ENCODE measurements around the gene NHLRC4. TPM values are rescaled to one million over a fixed set of nuclear protein-coding genes. Genes with fewer than 3 reads are reported as not detected.

The NHLRC4 gene
- total and polyA plus RNA-seq, 2 of the 13 experiments (the other 11 are each of a cell fraction or from before 2014, with no cell fraction given), result 0.40 to 0.59 TPM

DNA sequence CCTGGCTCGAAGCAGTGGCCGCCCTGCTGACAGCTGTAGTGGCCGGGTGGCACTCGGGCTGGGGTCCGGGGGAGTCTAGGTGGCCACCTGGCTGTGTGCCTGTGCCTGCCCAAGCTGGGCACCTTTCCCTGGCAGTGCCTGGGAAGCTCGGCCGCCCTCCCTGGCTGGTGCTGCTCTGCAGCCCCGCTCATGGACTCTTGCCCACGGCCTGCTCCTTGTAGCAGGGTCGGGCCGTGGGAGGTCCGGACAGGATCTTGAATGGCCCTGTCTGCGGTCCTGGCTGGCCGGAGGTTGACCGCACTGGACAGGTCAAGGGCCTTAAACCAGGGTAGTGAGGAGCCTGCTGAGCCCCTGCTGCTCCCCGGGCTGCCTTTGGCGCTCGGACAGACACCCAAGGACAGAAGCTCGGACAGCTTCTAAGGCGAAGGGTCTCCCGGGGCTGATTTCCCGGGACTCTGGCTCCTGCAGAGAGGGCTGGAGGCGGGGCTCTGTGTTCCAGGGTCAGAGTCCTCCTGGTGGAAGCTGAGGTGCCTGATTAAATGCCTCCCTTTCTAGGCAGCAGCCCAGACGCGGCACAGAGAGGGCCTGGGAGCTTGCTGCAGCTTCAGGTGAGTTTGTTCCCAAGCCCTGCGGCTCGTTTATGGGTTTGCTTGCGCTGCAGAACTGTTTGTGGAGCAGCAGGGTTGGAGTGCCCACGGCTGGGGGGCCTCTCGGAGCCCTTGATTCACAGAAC is 33.2 kb upstream of the NHLRC4 start (continued):
- no peak for TF ChIP-seq RAD51 (IDR thresholded peaks at IDR 0.05; ENCODE audit: borderline replicate concordance)
- TF ChIP-seq, protein P1, sequence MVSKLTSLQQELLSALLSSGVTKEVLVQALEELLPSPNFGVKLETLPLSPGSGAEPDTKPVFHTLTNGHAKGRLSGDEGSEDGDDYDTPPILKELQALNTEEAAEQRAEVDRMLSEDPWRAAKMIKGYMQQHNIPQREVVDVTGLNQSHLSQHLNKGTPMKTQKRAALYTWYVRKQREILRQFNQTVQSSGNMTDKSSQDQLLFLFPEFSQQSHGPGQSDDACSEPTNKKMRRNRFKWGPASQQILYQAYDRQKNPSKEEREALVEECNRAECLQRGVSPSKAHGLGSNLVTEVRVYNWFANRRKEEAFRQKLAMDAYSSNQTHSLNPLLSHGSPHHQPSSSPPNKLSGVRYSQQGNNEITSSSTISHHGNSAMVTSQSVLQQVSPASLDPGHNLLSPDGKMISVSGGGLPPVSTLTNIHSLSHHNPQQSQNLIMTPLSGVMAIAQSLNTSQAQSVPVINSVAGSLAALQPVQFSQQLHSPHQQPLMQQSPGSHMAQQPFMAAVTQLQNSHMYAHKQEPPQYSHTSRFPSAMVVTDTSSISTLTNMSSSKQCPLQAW (CRISPR knock-in tag; IDR thresholded peaks at IDR 0.05), result peak; percentile 69; the same call in 1 of the 2 replicates
- TF ChIP-seq, protein P2, sequence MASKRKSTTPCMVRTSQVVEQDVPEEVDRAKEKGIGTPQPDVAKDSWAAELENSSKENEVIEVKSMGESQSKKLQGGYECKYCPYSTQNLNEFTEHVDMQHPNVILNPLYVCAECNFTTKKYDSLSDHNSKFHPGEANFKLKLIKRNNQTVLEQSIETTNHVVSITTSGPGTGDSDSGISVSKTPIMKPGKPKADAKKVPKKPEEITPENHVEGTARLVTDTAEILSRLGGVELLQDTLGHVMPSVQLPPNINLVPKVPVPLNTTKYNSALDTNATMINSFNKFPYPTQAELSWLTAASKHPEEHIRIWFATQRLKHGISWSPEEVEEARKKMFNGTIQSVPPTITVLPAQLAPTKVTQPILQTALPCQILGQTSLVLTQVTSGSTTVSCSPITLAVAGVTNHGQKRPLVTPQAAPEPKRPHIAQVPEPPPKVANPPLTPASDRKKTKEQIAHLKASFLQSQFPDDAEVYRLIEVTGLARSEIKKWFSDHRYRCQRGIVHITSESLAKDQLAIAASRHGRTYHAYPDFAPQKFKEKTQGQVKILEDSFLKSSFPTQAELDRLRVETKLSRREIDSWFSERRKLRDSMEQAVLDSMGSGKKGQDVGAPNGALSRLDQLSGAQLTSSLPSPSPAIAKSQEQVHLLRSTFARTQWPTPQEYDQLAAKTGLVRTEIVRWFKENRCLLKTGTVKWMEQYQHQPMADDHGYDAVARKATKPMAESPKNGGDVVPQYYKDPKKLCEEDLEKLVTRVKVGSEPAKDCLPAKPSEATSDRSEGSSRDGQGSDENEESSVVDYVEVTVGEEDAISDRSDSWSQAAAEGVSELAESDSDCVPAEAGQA (IDR thresholded peaks at IDR 0.05; ENCODE audit: low read depth), result no peak
- TF ChIP-seq, protein P2 (CRISPR knock-in tag; IDR thresholded peaks at IDR 0.05; ENCODE audit: borderline replicate concordance), result peak; percentile 63; the same call in 1 of the 2 replicates
- TF ChIP-seq PCBP2 (optimal IDR thresholded peaks at IDR 0.05; ENCODE audit: low read depth, low read length, poor library complexity, severe bottlenecking), result no peak
- TF ChIP-seq, protein P3, sequence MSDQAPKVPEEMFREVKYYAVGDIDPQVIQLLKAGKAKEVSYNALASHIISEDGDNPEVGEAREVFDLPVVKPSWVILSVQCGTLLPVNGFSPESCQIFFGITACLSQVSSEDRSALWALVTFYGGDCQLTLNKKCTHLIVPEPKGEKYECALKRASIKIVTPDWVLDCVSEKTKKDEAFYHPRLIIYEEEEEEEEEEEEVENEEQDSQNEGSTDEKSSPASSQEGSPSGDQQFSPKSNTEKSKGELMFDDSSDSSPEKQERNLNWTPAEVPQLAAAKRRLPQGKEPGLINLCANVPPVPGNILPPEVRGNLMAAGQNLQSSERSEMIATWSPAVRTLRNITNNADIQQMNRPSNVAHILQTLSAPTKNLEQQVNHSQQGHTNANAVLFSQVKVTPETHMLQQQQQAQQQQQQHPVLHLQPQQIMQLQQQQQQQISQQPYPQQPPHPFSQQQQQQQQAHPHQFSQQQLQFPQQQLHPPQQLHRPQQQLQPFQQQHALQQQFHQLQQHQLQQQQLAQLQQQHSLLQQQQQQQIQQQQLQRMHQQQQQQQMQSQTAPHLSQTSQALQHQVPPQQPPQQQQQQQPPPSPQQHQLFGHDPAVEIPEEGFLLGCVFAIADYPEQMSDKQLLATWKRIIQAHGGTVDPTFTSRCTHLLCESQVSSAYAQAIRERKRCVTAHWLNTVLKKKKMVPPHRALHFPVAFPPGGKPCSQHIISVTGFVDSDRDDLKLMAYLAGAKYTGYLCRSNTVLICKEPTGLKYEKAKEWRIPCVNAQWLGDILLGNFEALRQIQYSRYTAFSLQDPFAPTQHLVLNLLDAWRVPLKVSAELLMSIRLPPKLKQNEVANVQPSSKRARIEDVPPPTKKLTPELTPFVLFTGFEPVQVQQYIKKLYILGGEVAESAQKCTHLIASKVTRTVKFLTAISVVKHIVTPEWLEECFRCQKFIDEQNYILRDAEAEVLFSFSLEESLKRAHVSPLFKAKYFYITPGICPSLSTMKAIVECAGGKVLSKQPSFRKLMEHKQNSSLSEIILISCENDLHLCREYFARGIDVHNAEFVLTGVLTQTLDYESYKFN (CRISPR knock-in tag; conservative IDR thresholded peaks at IDR 0.05), result peak; percentile 58
- no peak for TF ChIP-seq ARNT (IDR thresholded peaks at IDR 0.05)
- no peak for TF ChIP-seq TARDBP (CRISPR knock-in tag; IDR thresholded peaks at IDR 0.05)
- no peak for TF ChIP-seq TBP (CRISPR knock-in tag; IDR thresholded peaks at IDR 0.05)
- no peak for TF ChIP-seq HNRNPK (IDR thresholded peaks at IDR 0.05; ENCODE audit: low read depth, low read length, poor library complexity, severe bottlenecking)
- TF ChIP-seq SNAI1 (CRISPR knock-in tag; IDR thresholded peaks at IDR 0.05; ENCODE audit: borderline replicate concordance), result no peak
- TF ChIP-seq HHEX (CRISPR knock-in tag; IDR thresholded peaks at IDR 0.05), result no peak
- TF ChIP-seq ZNF446 (CRISPR knock-in tag; IDR thresholded peaks at IDR 0.05), result no peak
- TF ChIP-seq MEF2D (CRISPR knock-in tag; IDR thresholded peaks at IDR 0.05), result no peak
- TF ChIP-seq MXD4 (CRISPR knock-in tag; IDR thresholded peaks at IDR 0.05), result 0 out of 2 replicates have a peak, but pooled peaks have one; percentile 46
- TF ChIP-seq THAP11 (CRISPR knock-in tag; IDR thresholded peaks at IDR 0.05), result peak; percentile 61
- no peak for TF ChIP-seq ZNF7 (CRISPR knock-in tag; IDR thresholded peaks at IDR 0.05)
- TF ChIP-seq RFX3 (CRISPR knock-in tag; IDR thresholded peaks at IDR 0.05), result no peak
- TF ChIP-seq ELF4 (CRISPR knock-in tag; IDR thresholded peaks at IDR 0.05; ENCODE audit: borderline replicate concordance), result no peak
